HEK293 (cell line): ENCODE results near the gene SNAI1.

Experiments used
- GLIS2 ChIP-seq: fragments of 450-650 bp; formaldehyde crosslinking; IDR thresholded peaks from 2 replicates; pipeline ENCODE4 v1.5.1; 2016; ENCODE audit warnings: missing biosample characterization, missing genetic modification characterization
- PBX3 ChIP-seq: sonication (generic); formaldehyde crosslinking; IDR thresholded peaks from 2 replicates; pipeline ENCODE4 v1.8.1; 2022; ENCODE audit warnings: mild to moderate bottlenecking, moderate library complexity, missing genetic modification reagents
- TCF7L2 ChIP-seq: IDR thresholded peaks from 2 replicates; pipeline ENCODE4 v1.6.1; 2011; ENCODE audit warnings: low read depth, mild to moderate bottlenecking, inconsistent platforms, low read length, moderate library complexity, borderline replicate concordance
- TRIM28 ChIP-seq: IDR thresholded peaks from 2 replicates; pipeline ENCODE4 v1.6.1; 2011; ENCODE audit warnings: low read length, control low read depth, borderline replicate concordance
- YY1 ChIP-seq: fragments of 450-650 bp; formaldehyde crosslinking; IDR thresholded peaks from 2 replicates; pipeline ENCODE4 v1.5.1; 2018; ENCODE audit warnings: missing biosample characterization, missing genetic modification characterization
- ZBTB1 ChIP-seq: fragments of 450-650 bp; formaldehyde crosslinking; IDR thresholded peaks from 2 replicates; pipeline ENCODE4 v1.5.1; 2016; ENCODE audit warnings: missing biosample characterization, missing genetic modification characterization
- ZNF23 ChIP-seq: fragments of 450-650 bp; formaldehyde crosslinking; IDR thresholded peaks from 2 replicates; pipeline ENCODE4 v1.5.1; 2016; ENCODE audit warnings: missing biosample characterization, missing genetic modification characterization, borderline replicate concordance
- ZNF558 ChIP-seq: fragments of 450-650 bp; formaldehyde crosslinking; IDR thresholded peaks from 2 replicates; pipeline ENCODE4 v1.5.1; 2016; ENCODE audit warnings: missing biosample characterization, missing genetic modification characterization
- ZNF600 ChIP-seq: fragments of 450-650 bp; formaldehyde crosslinking; IDR thresholded peaks from 2 replicates; pipeline ENCODE4 v1.5.1; 2016; ENCODE audit warnings: missing biosample characterization, missing genetic modification characterization
- ZNF843 ChIP-seq: fragments of 450-650 bp; formaldehyde crosslinking; IDR thresholded peaks from 2 replicates; pipeline ENCODE4 v1.5.1; 2016; ENCODE audit warnings: missing biosample characterization, missing genetic modification characterization
- ZXDB ChIP-seq: fragments of 450-650 bp; formaldehyde crosslinking; IDR thresholded peaks from 2 replicates; pipeline ENCODE4 v1.5.1; 2016; ENCODE audit warnings: missing biosample characterization, missing genetic modification characterization
- TF ChIP-seq, protein P1 (sequence below): fragments of 450-650 bp; formaldehyde crosslinking; IDR thresholded peaks from 2 replicates; pipeline ENCODE4 v1.5.1; 2016; ENCODE audit warnings: missing biosample characterization, missing genetic modification characterization
- TF ChIP-seq, protein P2 (sequence below): fragments of 450-650 bp; formaldehyde crosslinking; IDR thresholded peaks from 2 replicates; pipeline ENCODE4 v1.5.1; 2016; ENCODE audit warnings: missing biosample characterization, missing genetic modification characterization

- TF ChIP-seq, protein P1, sequence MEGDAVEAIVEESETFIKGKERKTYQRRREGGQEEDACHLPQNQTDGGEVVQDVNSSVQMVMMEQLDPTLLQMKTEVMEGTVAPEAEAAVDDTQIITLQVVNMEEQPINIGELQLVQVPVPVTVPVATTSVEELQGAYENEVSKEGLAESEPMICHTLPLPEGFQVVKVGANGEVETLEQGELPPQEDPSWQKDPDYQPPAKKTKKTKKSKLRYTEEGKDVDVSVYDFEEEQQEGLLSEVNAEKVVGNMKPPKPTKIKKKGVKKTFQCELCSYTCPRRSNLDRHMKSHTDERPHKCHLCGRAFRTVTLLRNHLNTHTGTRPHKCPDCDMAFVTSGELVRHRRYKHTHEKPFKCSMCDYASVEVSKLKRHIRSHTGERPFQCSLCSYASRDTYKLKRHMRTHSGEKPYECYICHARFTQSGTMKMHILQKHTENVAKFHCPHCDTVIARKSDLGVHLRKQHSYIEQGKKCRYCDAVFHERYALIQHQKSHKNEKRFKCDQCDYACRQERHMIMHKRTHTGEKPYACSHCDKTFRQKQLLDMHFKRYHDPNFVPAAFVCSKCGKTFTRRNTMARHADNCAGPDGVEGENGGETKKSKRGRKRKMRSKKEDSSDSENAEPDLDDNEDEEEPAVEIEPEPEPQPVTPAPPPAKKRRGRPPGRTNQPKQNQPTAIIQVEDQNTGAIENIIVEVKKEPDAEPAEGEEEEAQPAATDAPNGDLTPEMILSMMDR (tag by site-specific recombination), result no peak
- TF ChIP-seq TRIM28 (no peak), ZXDB (no peak), ZBTB1 (no peak), TCF7L2 (no peak), ZNF23 (no peak), ZNF558 (tag by site-specific recombination) (no peak), GLIS2 (tag by site-specific recombination) (no peak; the same call in 1 of the 2 replicates), ZNF843 (tag by site-specific recombination) (no peak), YY1 (tag by site-specific recombination) (no peak), ZNF600 (tag by site-specific recombination) (no peak), PBX3 (no peak)
- TF ChIP-seq, protein P2, sequence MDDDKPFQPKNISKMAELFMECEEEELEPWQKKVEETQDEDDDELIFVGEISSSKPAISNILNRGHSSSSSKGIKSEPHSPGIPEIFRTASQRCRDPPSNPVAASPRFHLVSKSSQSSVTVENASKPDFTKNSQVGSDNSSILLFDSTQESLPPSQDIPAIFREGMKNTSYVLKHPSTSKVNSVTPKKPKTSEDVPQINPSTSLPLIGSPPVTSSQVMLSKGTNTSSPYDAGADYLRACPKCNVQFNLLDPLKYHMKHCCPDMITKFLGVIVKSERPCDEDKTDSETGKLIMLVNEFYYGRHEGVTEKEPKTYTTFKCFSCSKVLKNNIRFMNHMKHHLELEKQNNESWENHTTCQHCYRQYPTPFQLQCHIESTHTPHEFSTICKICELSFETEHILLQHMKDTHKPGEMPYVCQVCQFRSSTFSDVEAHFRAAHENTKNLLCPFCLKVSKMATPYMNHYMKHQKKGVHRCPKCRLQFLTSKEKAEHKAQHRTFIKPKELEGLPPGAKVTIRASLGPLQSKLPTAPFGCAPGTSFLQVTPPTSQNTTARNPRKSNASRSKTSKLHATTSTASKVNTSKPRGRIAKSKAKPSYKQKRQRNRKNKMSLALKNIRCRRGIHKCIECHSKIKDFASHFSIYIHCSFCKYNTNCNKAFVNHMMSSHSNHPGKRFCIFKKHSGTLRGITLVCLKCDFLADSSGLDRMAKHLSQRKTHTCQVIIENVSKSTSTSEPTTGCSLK (tag by site-specific recombination), result no peak
Observed at GRCh38 chr20:50014570-50015562, 32.1 kb downstream of the SNAI1 start.
